Activated effector memory CD4-positive, alpha-beta T cell treated with anti-CD3 and anti-CD28 coated beads, Interleukin-2, amount 50 U/mL, for 16 hours (primary cell): ENCODE measurements around the gene LRRC7.

Experiments used
- DNase-seq: peaks from one replicate; pipeline ENCODE4 v3.0.0-alpha.2; 2020

The LRRC7 gene

GRCh38 chr1:69592341-69592740 is 24.6 kb downstream of the LRRC7 start:
- DNase-seq: no peak

DNA sequence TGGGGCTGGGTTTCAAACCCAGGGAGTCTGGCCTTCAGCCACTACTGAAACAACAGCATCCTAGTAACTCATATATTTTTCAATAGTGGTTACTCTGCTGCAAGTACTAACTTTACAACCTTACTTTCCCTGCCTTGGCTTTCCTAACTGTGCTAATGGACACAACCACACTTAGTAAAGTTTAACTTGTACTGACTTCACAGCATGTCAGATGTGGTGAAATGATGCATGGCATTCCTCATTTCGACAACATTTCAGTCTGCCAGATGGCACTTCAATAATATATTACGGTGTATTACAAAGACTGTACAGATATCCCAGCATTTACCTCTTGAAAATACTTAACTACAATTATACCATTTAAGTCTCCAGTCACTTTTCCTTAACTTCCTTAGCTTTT is 27.8 kb downstream of the LRRC7 start:
- DNase-seq: no peak

DNA sequence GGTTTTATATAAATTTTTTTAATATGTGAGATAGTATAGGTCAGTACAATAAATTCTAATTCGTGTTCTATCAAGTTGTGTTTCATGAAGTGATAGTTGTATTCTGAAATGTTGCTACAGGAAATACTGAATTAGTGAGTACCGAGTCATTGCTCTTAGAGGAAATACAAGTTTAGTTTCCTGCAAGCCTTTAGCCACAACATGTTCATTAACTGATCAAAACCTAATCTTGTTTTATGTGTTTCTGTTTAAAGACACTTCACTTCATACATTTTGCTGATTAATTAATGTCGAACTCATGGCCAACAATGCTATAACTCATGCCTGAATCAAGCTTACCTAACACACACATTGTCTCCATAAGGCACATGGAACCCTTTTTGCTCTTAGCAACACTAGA is 43.6 kb downstream of the LRRC7 start:
- no peak for DNase-seq

GRCh38 chr1:69613414-69613813 is 45.7 kb downstream of the LRRC7 start:
- DNase-seq: no peak

DNA sequence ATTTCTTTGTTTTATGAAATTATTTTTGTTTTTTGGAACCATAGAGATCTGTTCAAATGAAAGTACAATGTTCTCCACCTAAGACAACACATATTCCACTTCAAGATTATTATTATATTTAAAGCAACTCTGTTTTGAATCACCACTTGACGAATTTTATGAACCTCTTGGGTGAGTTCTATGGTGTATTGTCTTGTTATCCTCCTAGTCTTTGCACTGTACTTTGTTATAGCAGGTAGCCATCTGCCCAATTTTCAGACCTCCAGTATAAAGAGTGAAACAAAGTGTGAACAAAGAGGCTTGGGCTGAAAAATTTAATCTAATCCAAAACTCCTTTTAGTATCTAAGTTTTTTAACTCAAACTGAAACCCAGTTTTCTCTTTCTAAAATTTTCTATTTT is 71.0 kb downstream of the LRRC7 start:
- no peak for DNase-seq

- no peak for DNase-seq
Observed at GRCh38 chr1:69639159-69639558, 71.4 kb downstream of the LRRC7 start.

- DNase-seq: no peak
Observed at GRCh38 chr1:69643266-69643665, 75.5 kb downstream of the LRRC7 start.

DNA sequence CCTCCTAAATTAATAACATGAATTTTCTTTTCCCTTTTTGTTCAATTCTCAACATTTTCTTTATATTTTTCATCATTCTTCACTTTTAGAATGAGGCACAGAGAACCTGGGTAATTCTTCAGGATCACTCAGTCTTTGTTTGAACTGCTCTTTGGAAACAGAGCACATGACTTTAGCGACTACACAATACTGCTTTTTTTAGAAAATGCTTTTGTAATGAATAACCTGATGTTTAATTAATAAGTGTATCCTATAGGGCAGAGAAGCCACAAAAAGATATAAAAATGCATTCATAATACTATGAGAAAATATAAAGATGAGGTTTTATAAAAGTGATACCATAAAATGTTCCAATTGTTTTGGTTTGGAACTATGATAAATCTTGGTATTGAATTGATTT is 77.8 kb downstream of the LRRC7 start:
- DNase-seq: no peak

- DNase-seq: no peak
Observed at GRCh38 chr1:69648486-69648885, 80.8 kb downstream of the LRRC7 start.

- no peak for DNase-seq
Observed at GRCh38 chr1:69649383-69649990, 81.8 kb downstream of the LRRC7 start.

DNA sequence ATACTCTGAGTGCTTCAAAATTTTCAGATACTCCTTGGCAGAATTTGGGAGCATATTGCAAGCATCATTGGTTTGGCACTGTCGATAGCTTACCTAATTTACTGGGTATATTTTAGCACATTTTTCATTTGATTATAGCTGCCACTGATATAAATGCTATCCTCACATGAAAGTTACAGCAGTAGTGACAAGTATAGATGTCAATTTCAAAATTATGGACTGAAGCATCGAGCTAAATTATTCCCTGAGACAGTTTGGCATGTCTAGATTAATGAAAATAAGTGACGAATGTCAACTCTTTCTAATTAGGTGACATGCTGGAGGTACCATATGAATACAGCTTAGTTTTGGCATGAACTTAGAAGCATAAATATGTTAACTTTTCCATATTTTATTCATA is 83.1 kb downstream of the LRRC7 start:
- no peak for DNase-seq

GRCh38 chr1:69651656-69652055 is 83.9 kb downstream of the LRRC7 start:
- no peak for DNase-seq

- DNase-seq: no peak
Observed at GRCh38 chr1:69657971-69658370, 90.2 kb downstream of the LRRC7 start.

DNA sequence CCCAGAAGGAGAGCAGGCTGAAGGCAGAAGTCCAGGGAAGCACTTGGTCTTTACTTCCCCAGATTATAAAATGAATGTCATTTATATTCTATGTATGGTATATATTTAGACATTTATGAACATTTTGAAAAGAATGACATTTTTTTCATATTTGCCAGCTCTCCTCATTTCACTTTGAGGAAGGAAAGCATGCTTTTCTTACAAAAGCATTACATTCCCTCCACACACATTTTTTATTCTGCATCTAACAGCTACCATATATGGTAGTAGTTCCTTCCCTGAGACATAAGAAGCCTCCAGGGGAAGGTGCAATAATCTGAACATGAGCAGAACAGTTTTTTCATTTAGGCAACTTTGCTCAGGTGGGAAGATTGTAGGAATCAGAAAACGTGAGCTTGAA is 94.0 kb downstream of the LRRC7 start:
- no peak for DNase-seq

DNA sequence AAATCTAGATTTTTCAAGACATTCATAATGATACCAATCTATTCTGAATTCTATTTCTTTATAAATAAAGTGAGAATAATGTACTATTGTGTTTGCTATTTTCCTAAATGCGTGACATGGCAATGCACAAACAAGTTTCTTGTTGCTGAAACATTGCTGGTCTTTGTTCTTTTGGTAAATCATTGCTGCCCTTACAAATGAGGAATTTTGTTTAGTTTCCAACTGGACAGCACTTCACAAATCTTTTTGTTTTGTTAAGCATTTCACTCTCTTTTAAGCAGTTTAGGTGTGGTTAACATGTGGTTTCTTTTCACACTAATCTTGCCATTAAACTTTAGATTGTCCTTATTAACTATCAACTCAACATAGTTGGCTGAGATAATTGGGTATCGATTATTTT is 94.6 kb downstream of the LRRC7 start:
- no peak for DNase-seq

DNA sequence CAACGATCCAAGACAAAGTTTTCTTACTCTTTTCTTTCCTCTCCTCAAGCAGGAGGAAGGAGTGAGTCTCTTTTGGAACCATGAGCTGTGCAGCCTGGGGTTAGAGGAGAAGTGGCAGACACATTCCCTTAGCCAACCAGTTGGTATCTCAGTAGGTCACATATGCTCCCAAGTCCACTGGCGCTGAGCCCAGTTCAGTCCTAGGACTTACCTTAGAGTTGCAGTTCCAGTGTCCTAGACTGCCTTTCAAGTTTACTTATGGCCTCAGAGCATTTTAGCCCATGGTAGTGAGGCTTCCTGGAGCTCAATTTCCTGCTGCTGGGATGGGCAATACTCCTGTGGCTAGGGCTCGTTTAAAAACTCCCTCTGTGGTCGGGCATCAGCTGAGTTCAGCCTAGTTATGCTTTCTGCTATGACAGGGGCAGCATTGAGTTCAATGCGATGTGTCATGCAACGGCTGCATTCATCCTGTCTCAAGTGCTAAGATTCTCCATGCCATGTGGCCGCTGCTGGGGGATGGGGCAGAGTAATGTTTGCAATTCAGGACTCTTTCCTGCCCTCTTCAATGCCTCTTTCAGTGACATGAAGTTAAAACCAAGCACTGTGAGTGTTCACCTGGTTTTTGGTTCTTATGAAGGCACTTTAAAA is 103.8 kb downstream of the LRRC7 start:
- no peak for DNase-seq

GRCh38 chr1:69673321-69673720 is 105.6 kb downstream of the LRRC7 start:
- DNase-seq: no peak

DNA sequence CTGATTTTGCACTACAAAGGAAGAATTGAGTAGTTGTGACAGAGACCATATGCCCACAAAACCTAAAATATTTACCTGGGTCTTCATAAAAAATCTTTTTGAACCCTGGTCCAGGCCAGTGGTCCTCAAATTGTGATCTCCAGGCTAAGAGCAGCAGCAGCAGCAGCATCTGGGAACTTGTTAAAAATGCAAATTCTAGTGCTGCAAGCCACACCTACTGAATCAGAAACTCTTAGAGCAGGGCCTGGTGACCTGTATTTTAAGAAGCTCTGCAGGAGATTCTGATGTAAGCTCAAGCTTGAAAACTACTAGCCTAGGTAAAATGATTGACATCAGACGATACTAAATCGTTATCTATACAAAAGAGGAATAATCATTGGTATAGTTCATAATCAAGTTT is 112.2 kb downstream of the LRRC7 start:
- DNase-seq: no peak

DNA sequence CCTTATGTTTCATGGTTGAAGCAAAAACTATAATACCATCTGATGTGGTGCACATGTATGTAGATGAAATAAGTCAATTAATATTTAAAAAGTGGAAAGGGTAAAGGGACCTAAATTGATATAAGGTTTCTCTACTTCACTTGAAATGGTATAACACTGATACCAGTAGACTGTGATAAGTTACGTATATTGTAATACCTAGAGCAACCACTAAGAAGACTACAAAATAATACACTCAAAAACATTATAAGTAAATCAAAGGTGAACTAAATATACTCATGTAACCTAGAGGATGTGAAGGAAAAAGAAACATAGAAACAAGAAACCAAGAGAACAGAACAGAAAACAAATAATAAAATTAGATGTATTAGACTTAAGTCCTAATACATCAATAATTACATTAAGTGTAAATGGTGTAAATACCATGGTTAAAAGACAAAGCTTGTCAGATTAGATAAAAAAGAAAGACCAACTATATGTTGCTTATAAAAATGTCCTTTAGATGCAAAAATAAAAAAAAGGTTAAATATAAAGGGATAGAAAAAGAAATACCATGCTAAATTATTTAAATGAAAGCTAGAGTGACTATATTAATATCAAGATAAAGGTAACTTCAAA is 118.8 kb downstream of the LRRC7 start:
- no peak for DNase-seq

DNA sequence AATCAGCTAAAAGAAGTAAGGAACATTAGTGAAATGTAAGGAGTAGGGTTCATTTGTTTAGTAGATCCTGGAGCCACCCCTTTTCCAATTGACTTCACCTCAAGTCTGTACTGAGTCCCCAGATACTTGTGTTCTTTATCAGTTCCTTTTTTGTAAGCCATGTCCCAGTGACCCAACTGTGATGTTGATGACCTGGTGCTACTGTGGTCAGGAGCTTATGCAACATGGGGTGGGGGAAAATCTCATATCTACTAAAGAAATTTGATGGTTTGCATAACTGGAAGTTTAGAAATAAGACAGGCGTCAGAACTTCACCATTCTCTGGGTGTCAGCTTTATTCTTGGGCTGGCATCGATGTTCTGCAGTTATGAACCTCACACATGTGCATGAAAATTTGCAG is 120.5 kb downstream of the LRRC7 start:
- DNase-seq: no peak

GRCh38 chr1:69691179-69691578 is 123.5 kb downstream of the LRRC7 start:
- no peak for DNase-seq

DNA sequence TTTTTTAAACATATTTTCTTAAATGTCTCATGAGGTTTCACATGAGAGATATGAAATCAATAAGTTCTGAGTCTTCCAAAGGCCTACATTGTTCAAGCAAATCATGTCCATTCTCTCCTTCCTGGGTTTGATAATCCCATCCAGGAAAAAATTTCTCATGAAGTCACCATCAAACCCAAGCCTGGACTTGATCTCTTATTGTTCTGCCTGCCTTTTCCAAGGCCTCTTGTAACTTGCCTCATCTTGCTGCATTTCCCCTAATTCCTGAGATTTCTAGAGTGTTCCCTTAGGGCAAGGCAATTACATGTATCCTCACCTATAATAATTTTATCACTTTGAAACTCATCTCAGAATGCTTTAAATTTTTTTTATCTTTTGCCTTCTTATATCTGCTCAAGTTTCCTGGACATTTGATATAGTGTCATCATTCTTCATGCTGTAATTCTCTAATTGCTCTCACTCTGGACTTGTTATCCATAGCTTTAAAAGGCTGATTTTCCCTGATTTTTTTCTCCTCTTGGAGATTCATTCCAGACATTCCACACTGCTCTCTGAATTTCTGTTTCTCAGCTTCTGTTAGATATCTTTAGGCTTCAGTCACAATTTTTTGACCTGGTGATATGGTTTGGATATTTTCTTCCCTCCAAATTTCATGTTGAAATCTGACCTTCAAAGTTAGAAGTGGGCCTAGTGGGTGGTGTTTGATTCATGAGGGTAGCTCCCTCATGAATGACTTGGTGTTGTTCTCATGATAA is 126.4 kb downstream of the LRRC7 start:
- DNase-seq: no peak

DNA sequence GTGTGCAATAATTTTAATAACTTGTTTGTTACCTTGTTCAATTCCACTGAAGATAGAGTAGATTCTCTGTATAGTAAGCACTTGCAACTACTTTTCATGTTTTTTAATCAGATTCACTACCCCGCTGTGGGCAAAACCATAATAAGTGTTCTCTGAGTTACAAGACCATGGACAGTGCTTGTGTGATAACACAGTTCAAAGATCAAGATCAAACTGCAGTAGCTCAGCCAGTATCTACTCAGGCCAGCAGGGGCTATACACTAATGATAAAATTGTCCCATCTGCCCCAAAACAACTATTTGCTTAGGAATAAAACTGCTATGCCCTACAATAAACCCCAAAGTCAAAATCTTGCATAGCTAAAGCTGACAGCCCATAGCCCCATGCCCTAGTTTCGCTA is 129.6 kb downstream of the LRRC7 start:
- DNase-seq: no peak

GRCh38 chr1:69700770-69701169 is 133.0 kb downstream of the LRRC7 start:
- DNase-seq: no peak
